ENCODE data around the gene MRPL18. TPM values are rescaled to one million over a fixed set of nuclear protein-coding genes. Genes with fewer than 3 reads are reported as not detected.

Gene MRPL18
- total RNA-seq, 1 experiment from 2014 or later: 108 TPM

DNA sequence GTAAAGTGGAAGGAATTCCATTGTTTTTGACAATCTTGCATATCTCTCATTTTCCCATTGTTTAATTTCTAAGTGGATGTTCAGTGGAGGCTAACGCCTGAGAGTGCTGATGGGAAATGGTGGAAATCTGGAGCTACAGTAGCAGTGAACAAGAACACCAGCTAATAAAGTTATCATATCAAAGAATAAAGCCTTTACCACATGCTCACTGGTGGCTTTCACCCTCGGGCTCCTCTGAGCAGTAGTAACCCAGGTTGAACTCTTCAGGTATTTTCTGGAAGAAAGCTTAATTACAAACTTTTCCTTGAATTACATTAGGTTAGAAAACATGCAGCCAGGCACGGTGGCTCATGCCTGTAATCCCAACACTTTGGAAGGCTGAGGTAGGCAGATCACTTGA, 38.8 kb upstream of the MRPL18 start:
- ChIA-PET POLR2A (interaction anchor here (0.7 to 2.5 kb wide), 10 partner anchors 9 to 60 kb away, joined by 3 to 10 read pairs (median 4); partner anchors contain the start of gene SOD2), CTCF (interaction anchor here (0.7 to 1.5 kb wide), 2 partner anchors 14 to 25 kb away, joined by 3 to 4 read pairs; no protein-coding TSS in a partner anchor)
- H3K4me1 Mint-ChIP-seq (ENCODE audit: insufficient read depth, unreplicated experiment): no peaks in the 10 kb centered on the region
- no peaks in the 10 kb centered on the region for H3K27me3 Mint-ChIP-seq (ENCODE audit: insufficient read depth, unreplicated experiment)
- no peak overlapping the region for H3K27ac Mint-ChIP-seq (ENCODE audit: low read depth, unreplicated experiment)
- no peaks in the 10 kb centered on the region for H3K9me3 Mint-ChIP-seq (ENCODE audit: unreplicated experiment)
- no peak overlapping the region for H3K4me3 Mint-ChIP-seq (ENCODE audit: unreplicated experiment)
- BruUV-seq (replicated peaks): no TSS peak
- no peak for DNase-seq (ENCODE audit: unreplicated experiment)
- intact Hi-C loops (cut with micrococcal nuclease): no loop called here
- TF ChIP-seq, protein P1, sequence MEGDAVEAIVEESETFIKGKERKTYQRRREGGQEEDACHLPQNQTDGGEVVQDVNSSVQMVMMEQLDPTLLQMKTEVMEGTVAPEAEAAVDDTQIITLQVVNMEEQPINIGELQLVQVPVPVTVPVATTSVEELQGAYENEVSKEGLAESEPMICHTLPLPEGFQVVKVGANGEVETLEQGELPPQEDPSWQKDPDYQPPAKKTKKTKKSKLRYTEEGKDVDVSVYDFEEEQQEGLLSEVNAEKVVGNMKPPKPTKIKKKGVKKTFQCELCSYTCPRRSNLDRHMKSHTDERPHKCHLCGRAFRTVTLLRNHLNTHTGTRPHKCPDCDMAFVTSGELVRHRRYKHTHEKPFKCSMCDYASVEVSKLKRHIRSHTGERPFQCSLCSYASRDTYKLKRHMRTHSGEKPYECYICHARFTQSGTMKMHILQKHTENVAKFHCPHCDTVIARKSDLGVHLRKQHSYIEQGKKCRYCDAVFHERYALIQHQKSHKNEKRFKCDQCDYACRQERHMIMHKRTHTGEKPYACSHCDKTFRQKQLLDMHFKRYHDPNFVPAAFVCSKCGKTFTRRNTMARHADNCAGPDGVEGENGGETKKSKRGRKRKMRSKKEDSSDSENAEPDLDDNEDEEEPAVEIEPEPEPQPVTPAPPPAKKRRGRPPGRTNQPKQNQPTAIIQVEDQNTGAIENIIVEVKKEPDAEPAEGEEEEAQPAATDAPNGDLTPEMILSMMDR (IDR thresholded peaks at IDR 0.05; ENCODE audit: unreplicated experiment): no peak
- peaks cover 100% of the 10 kb centered on the region for H3K36me3 Mint-ChIP-seq (ENCODE audit: insufficient read depth, unreplicated experiment)

DNA sequence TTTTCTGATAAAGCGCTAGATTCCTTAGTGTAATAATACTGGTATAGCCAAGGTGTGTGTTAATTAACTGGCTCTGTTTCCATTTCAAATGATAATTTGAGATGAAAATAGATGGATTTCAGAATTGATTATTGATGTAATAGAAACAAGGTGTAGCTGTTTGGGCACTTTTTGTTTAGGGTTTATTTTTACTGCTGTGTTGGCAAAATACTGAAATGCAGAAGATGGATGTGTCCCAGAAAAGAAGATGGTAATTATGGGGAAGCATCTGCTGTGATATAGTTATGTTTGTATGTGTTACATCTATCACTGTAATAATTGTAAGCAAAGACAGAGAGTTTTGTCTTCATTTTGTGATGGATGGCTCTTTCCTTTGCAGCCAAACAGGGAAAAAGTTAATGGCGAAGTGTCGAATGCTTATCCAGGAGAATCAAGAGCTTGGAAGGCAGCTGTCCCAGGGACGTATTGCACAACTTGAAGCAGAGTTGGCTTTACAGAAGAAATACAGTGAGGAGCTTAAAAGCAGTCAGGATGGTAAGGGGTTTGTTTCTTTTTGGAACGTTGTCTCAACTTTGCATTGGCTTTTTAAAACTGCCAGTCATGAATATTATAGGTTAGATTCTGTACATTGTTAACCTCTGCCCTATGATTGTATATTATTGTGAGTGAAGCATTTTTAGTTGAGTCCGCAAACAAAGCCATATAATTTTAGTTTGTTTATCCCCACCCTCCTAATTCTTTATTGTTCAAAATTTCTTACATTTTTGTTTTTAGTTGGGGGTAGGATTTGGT, 37.0 kb upstream of the MRPL18 start:
- TF ChIP-seq, protein P1 (IDR thresholded peaks at IDR 0.05; ENCODE audit: unreplicated experiment): no peak
- POLR2A ChIA-PET: interaction anchor here (0.7 to 2.5 kb wide), 4 partner anchors 7 to 36 kb away, joined by 3 to 10 read pairs (median 6); partner anchors contain the start of gene TCP1
- no peaks in the 10 kb centered on the region for H3K27me3 Mint-ChIP-seq (ENCODE audit: insufficient read depth, unreplicated experiment)
- H3K36me3 Mint-ChIP-seq (ENCODE audit: insufficient read depth, unreplicated experiment): peaks cover 100% of the 10 kb centered on the region
- no peaks in the 10 kb centered on the region for H3K9me3 Mint-ChIP-seq (ENCODE audit: unreplicated experiment)
- CTCF ChIA-PET: no interaction called here
- no peak overlapping the region for H3K4me3 Mint-ChIP-seq (ENCODE audit: unreplicated experiment)
- DNase-seq (ENCODE audit: unreplicated experiment): no peak
- no peak overlapping the region for H3K27ac Mint-ChIP-seq (ENCODE audit: low read depth, unreplicated experiment)
- H3K4me1 Mint-ChIP-seq (ENCODE audit: insufficient read depth, unreplicated experiment): peaks cover 1% of the 10 kb centered on the region
- BruUV-seq (replicated peaks): no TSS peak
- intact Hi-C loops (cut with micrococcal nuclease): no loop called here

DNA sequence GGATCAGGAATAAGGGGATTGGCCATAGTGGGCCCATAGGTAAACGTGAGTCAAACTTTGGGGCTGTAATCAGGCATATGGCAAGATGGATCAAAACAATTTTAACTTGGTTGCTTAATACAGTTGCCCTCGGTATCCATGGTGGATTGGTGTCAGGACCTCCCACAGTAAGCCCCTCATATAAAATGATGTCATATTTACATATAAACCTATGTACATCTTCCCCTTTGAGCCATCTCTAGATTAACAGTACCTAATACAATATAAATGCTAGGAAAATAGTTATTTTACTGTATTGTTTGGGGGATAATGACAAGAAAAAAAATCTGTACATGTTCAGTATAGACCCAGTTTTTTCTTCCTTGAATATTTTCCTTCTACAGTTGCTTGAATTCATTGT, 35.9 kb upstream of the MRPL18 start:
- H3K4me1 Mint-ChIP-seq (ENCODE audit: insufficient read depth, unreplicated experiment): peaks cover 5% of the 10 kb centered on the region
- H3K4me3 Mint-ChIP-seq (ENCODE audit: unreplicated experiment): no peak overlapping the region
- intact Hi-C loops (cut with micrococcal nuclease): no loop called here
- peaks cover 100% of the 10 kb centered on the region for H3K36me3 Mint-ChIP-seq (ENCODE audit: insufficient read depth, unreplicated experiment)
- H3K27ac Mint-ChIP-seq (ENCODE audit: low read depth, unreplicated experiment): no peak overlapping the region
- no TSS peak for BruUV-seq (replicated peaks)
- ChIA-PET POLR2A (no interaction called here), CTCF (interaction anchor here (0.7 kb wide), 1 partner anchor 62 kb away, joined by 3 read pairs; no protein-coding TSS in a partner anchor)
- DNase-seq (ENCODE audit: unreplicated experiment): no peak
- TF ChIP-seq, protein P1 (IDR thresholded peaks at IDR 0.05; ENCODE audit: unreplicated experiment): no peak
- H3K27me3 Mint-ChIP-seq (ENCODE audit: insufficient read depth, unreplicated experiment): no peaks in the 10 kb centered on the region
- no peaks in the 10 kb centered on the region for H3K9me3 Mint-ChIP-seq (ENCODE audit: unreplicated experiment)

DNA sequence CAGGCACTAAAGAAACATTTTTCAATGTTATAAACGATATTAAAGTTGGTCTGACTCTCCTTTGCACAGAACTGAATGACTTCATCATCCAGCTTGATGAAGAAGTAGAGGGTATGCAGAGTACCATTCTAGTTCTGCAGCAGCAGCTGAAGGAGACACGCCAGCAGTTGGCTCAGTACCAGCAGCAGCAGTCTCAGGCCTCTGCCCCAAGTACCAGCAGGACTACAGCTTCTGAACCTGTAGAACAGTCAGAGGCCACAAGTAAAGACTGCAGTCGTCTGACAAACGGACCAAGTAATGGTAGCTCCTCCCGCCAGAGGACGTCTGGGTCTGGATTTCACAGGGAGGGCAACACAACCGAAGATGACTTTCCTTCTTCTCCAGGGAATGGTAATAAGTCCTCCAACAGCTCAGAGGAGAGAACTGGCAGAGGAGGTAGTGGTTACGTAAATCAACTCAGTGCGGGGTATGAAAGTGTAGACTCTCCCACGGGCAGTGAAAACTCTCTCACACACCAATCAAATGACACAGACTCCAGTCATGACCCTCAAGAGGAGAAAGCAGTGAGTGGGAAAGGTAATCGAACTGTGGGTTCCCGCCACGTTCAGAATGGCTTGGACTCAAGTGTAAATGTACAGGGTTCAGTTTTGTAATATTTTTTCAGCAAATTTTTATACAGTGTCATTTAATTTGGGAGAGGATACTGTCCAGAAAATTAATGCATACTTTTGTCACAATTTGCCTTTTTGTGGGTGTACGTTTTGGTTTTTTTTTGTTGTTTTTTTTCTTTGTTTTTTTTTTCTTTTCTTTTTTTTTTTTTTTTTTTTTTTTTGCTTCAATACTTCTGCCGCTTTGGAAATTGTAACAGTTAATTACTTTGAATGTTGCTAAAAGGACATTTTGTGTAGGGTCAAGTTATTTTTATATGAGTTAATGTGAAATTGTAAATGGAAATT, 35.0 kb upstream of the MRPL18 start:
- Mint-ChIP-seq H3K4me1 (ENCODE audit: insufficient read depth, unreplicated experiment) (peaks cover 12% of the 10 kb centered on the region), H3K4me3 (ENCODE audit: unreplicated experiment) (no peak overlapping the region), H3K9me3 (ENCODE audit: unreplicated experiment) (no peaks in the 10 kb centered on the region), H3K27me3 (ENCODE audit: insufficient read depth, unreplicated experiment) (no peaks in the 10 kb centered on the region), H3K36me3 (ENCODE audit: insufficient read depth, unreplicated experiment) (peaks cover 100% of the 10 kb centered on the region), H3K27ac (ENCODE audit: low read depth, unreplicated experiment) (no peak overlapping the region)
- CTCF ChIA-PET: interaction anchor here (0.7 kb wide), 1 partner anchor 63 kb away, joined by 3 read pairs; no protein-coding TSS in a partner anchor
- no TSS peak for BruUV-seq (replicated peaks)
- intact Hi-C loops (cut with micrococcal nuclease): no loop called here
- POLR2A ChIA-PET: interaction anchor here (0.7 to 1.2 kb wide), 2 partner anchors 21 kb away, joined by 3 read pairs; no protein-coding TSS in a partner anchor
- TF ChIP-seq, protein P1 (IDR thresholded peaks at IDR 0.05; ENCODE audit: unreplicated experiment): no peak
- no peak for DNase-seq (ENCODE audit: unreplicated experiment)

Measured in MCF 10A (cell line).